A673 (cell line): Measurements from ENCODE around the gene KLHL34.

Source experiments
- CTCF ChIP-seq: fragments of 300-800, 200-600 bp; sonication (generic); conservative IDR thresholded peaks from 2 replicates; pipeline ENCODE4 v1.5.1; 2017; ENCODE audit warnings: low read depth, mild to moderate bottlenecking, antibody characterized with exemption, low read length, moderate library complexity, mixed read lengths
- EZH2 ChIP-seq: fragments of 200-600 bp; sonication (generic); IDR thresholded peaks from 2 replicates; pipeline ENCODE4 v1.6.1; 2017; ENCODE audit warnings: borderline replicate concordance, low read depth, mild to moderate bottlenecking, mixed read lengths, antibody characterized with exemption, low read length; ENCODE audit not compliant: poor library complexity, severe bottlenecking

- TF ChIP-seq CTCF (no peak), EZH2 (no peak)
Measured at GRCh38 chrX:21639775-21640174, 18.4 kb downstream of the KLHL34 start.
